ENCODE data around the gene PTTG1. TPM values are rescaled to one million over a fixed set of nuclear protein-coding genes. Genes with fewer than 3 reads are reported as not detected.

Gene PTTG1
- total RNA-seq, 1 donor from 2014 or later = 9.1 TPM

DNA sequence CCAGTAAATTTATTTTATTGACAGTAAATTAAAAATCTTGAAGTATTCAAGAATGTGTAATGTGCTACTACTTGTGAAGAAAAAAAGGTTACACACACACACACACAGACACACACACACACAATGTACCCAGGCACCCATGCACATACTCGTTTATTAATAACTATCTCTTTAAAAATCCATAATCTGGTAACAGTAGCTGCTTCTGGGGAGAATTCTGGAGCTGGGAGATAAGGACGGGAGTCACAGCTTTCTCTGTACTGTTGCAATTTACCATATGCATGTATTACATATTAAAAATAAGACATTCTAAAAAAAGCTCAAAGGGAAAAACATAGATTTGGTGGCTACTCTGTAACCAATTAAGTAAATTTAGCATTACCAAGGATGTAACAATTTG lies 43.3 kb upstream of the PTTG1 start:
- H3K27me3 ChIP-seq (ENCODE audit: low read depth) = no peaks in the 10 kb centered on the region
- H3K9me3 ChIP-seq = no peaks in the 10 kb centered on the region
- H3K4me3 ChIP-seq = no peak overlapping the region
- DNase-seq (no peak), ATAC-seq (no peak)
- no peaks in the 10 kb centered on the region for H3K36me3 ChIP-seq
- intact Hi-C loops (cut with DNase I) = no loop called here
- TF ChIP-seq, protein P1, sequence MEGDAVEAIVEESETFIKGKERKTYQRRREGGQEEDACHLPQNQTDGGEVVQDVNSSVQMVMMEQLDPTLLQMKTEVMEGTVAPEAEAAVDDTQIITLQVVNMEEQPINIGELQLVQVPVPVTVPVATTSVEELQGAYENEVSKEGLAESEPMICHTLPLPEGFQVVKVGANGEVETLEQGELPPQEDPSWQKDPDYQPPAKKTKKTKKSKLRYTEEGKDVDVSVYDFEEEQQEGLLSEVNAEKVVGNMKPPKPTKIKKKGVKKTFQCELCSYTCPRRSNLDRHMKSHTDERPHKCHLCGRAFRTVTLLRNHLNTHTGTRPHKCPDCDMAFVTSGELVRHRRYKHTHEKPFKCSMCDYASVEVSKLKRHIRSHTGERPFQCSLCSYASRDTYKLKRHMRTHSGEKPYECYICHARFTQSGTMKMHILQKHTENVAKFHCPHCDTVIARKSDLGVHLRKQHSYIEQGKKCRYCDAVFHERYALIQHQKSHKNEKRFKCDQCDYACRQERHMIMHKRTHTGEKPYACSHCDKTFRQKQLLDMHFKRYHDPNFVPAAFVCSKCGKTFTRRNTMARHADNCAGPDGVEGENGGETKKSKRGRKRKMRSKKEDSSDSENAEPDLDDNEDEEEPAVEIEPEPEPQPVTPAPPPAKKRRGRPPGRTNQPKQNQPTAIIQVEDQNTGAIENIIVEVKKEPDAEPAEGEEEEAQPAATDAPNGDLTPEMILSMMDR (IDR thresholded peaks at IDR 0.05) = no peak
- peaks cover 7% of the 10 kb centered on the region for H3K4me1 ChIP-seq
- no peak overlapping the region for H3K27ac ChIP-seq

DNA sequence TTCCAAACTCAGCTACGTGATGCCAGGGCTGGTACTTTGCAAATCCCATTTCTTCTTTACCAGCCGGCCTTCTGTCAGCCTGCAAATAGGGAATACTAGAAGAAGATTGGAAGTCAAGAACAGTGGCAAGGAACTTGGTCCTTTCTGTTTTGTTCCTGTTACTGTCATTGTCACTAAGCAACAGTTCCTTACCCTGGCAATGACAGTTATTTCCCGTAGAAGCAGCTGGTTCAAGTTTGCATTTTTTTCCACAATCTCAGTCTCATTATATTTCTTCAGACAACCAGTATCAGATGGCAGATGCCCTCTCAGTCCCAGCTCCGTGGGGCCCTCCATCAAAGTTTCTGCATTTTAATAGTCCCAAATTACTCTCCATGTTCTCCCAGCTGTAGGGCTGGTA lies 42.1 kb upstream of the PTTG1 start:
- H3K4me1 ChIP-seq = peaks cover 7% of the 10 kb centered on the region
- ATAC-seq (no peak), DNase-seq (no peak)
- intact Hi-C loops (cut with DNase I) = no loop called here
- no peaks in the 10 kb centered on the region for H3K27me3 ChIP-seq (ENCODE audit: low read depth)
- no peak overlapping the region for H3K4me3 ChIP-seq
- H3K36me3 ChIP-seq = no peaks in the 10 kb centered on the region
- H3K9me3 ChIP-seq = no peaks in the 10 kb centered on the region
- TF ChIP-seq, protein P1 (IDR thresholded peaks at IDR 0.05) = no peak
- no peak overlapping the region for H3K27ac ChIP-seq

DNA sequence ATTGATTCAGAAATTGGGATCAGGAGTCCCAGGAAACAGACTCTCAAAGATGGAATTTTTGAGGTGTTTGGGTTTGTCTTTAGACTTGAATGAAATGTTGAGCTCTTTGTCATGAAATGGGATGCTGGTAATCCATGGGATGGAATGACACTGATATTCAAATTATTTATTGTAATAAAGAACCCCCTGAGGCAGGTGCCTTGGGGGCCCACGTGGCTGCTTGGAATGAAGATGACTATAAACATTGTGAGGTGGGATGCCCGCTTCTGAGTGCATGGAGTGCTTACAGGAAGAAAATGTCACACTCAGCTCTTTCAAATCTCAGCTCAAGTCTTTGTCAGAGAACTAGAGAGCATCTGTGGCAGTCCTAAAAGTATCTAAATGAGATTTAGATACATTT lies 41.6 kb upstream of the PTTG1 start:
- Histone ChIP-seq H3K36me3 (no peaks in the 10 kb centered on the region), H3K27ac (no peak overlapping the region), H3K4me3 (no peak overlapping the region), H3K9me3 (no peaks in the 10 kb centered on the region), H3K27me3 (ENCODE audit: low read depth) (no peaks in the 10 kb centered on the region), H3K4me1 (peaks cover 7% of the 10 kb centered on the region)
- TF ChIP-seq, protein P1 (IDR thresholded peaks at IDR 0.05) = no peak
- DNase-seq (no peak), ATAC-seq (no peak)
- intact Hi-C loops (cut with DNase I) = no loop called here

DNA sequence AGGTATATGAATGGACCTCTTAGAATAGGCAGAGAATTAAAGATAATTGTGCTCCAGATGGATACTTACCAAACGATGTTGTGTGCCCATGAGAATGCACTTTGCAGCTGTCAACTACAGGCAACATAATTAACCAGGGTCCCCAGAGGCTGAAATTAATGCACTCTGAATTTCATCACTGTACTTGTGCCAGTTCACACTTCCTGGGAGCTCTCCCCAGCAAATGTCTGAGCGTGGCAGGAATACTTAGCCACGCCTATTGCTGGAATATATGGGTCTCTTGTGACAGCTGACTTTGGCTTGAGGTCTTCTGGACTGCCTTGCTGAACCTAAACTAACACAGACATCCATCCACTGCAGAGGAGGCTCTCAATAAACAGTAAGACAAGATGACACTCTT lies 39.3 kb upstream of the PTTG1 start:
- no peak overlapping the region for H3K27ac ChIP-seq
- TF ChIP-seq, protein P1 (IDR thresholded peaks at IDR 0.05) = no peak

DNA sequence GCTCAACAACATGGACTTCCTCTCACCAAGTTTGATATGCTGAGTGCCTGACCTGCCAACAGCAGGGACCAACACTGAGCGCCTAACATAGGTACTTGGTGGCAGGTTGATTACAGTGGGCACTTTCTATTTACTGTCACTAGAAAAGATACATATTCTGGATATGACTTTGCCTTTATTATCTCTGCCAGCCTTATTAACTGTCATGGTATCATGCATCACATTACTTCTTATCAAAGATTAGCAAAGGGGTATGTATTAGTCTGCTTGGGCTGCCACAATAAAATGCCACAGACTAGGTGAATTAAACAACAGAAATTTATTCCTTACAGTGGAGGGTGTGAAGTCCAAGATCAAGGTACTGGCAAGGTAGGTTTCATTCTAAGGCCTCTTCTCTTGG lies 37.0 kb upstream of the PTTG1 start:
- intact Hi-C loops (cut with DNase I) = no loop called here
- no peaks in the 10 kb centered on the region for H3K36me3 ChIP-seq

More for the DNA sequence above, 39.3 kb upstream of the PTTG1 start:
- H3K9me3 ChIP-seq = peaks cover under 1% of the 10 kb centered on the region
- no peak overlapping the region for H3K4me3 ChIP-seq
- intact Hi-C loops (cut with DNase I) = no loop called here
- DNase-seq (no peak), ATAC-seq (no peak)
- peaks cover 7% of the 10 kb centered on the region for H3K4me1 ChIP-seq
- no peaks in the 10 kb centered on the region for H3K27me3 ChIP-seq (ENCODE audit: low read depth)
- H3K36me3 ChIP-seq = no peaks in the 10 kb centered on the region

More for the DNA sequence above, 37.0 kb upstream of the PTTG1 start:
- TF ChIP-seq, protein P1 (IDR thresholded peaks at IDR 0.05) = no peak
- peaks cover 2% of the 10 kb centered on the region for H3K4me1 ChIP-seq
- peaks cover 8% of the 10 kb centered on the region for H3K9me3 ChIP-seq
- H3K4me3 ChIP-seq = no peak overlapping the region
- ATAC-seq (no peak), DNase-seq (no peak)
- no peak overlapping the region for H3K27ac ChIP-seq
- no peaks in the 10 kb centered on the region for H3K27me3 ChIP-seq (ENCODE audit: low read depth)

Measured in lower lobe of right lung (tissue), 2 donors.